Measurements from ENCODE around the gene MEIS2.

Gene MEIS2

GRCh38 chr15:36894075-36894474, 206.3 kb downstream of the MEIS2 start:
- H3K27ac ChIP-seq (ENCODE audit: extremely low read depth, low read depth, low read length) = no peak overlapping the region
- H3K4me3 ChIP-seq (ENCODE audit: low read depth, low read length) = no peak overlapping the region
- H3K36me3 ChIP-seq (ENCODE audit: control insufficient read depth in 2 of 2, insufficient read depth in 1 of 2, low read length in 2 of 2) = peaks cover 0 to 16% of the 10 kb centered on the region in 2 experiments; a peak in 1 of 3 replicates
- no peaks in the 10 kb centered on the region for H3K9me3 ChIP-seq (ENCODE audit: control insufficient read depth, insufficient read depth, low read depth, low read length)
- ChIA-PET CTCF (no interaction called here), POLR2A (no interaction called here)
- TF ChIP-seq ZNF211 (tag by site-specific recombination; IDR thresholded peaks at IDR 0.05; ENCODE audit: low read depth) (no peak), ZNF132 (tag by site-specific recombination; IDR thresholded peaks at IDR 0.05; ENCODE audit: borderline replicate concordance) (no peak), ZNF223 (tag by site-specific recombination; IDR thresholded peaks at IDR 0.05) (no peak), ZNF140 (tag by site-specific recombination; IDR thresholded peaks at IDR 0.05) (no peak), ZNF830 (tag by site-specific recombination; IDR thresholded peaks at IDR 0.05; ENCODE audit: low read depth) (no peak), ZNF157 (tag by site-specific recombination; IDR thresholded peaks at IDR 0.05) (no peak), HOXD13 (CRISPR knock-in tag; IDR thresholded peaks at IDR 0.05; ENCODE audit: borderline replicate concordance) (no peak), ZNF701 (tag by site-specific recombination; IDR thresholded peaks at IDR 0.05) (no peak), ZNF549 (tag by site-specific recombination; IDR thresholded peaks at IDR 0.05) (no peak), ZNF280C (tag by site-specific recombination; IDR thresholded peaks at IDR 0.05) (no peak), MEIS1 (CRISPR knock-in tag; IDR thresholded peaks at IDR 0.05; ENCODE audit: borderline replicate concordance) (no peak), ZNF560 (tag by site-specific recombination; IDR thresholded peaks at IDR 0.05; ENCODE audit: borderline replicate concordance) (no peak), ZFP41 (tag by site-specific recombination; IDR thresholded peaks at IDR 0.05; ENCODE audit: borderline replicate concordance) (no peak), ZNF416 (tag by site-specific recombination; IDR thresholded peaks at IDR 0.05) (no peak), ZNF777 (tag by site-specific recombination; IDR thresholded peaks at IDR 0.05; ENCODE audit: borderline replicate concordance) (no peak), ZBTB21 (tag by site-specific recombination; IDR thresholded peaks at IDR 0.05) (no peak)
- TF ChIP-seq, protein P1, sequence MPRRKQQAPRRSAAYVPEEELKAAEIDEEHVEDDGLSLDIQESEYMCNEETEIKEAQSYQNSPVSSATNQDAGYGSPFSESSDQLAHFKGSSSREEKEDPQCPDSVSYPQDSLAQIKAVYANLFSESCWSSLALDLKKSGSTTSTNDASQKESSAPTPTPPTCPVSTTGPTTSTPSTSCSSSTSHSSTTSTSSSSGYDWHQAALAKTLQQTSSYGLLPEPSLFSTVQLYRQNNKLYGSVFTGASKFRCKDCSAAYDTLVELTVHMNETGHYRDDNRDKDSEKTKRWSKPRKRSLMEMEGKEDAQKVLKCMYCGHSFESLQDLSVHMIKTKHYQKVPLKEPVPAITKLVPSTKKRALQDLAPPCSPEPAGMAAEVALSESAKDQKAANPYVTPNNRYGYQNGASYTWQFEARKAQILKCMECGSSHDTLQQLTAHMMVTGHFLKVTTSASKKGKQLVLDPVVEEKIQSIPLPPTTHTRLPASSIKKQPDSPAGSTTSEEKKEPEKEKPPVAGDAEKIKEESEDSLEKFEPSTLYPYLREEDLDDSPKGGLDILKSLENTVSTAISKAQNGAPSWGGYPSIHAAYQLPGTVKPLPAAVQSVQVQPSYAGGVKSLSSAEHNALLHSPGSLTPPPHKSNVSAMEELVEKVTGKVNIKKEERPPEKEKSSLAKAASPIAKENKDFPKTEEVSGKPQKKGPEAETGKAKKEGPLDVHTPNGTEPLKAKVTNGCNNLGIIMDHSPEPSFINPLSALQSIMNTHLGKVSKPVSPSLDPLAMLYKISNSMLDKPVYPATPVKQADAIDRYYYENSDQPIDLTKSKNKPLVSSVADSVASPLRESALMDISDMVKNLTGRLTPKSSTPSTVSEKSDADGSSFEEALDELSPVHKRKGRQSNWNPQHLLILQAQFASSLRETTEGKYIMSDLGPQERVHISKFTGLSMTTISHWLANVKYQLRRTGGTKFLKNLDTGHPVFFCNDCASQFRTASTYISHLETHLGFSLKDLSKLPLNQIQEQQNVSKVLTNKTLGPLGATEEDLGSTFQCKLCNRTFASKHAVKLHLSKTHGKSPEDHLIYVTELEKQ (tag by site-specific recombination; IDR thresholded peaks at IDR 0.05; ENCODE audit: borderline replicate concordance) = no peak
- TF ChIP-seq, protein P2, sequence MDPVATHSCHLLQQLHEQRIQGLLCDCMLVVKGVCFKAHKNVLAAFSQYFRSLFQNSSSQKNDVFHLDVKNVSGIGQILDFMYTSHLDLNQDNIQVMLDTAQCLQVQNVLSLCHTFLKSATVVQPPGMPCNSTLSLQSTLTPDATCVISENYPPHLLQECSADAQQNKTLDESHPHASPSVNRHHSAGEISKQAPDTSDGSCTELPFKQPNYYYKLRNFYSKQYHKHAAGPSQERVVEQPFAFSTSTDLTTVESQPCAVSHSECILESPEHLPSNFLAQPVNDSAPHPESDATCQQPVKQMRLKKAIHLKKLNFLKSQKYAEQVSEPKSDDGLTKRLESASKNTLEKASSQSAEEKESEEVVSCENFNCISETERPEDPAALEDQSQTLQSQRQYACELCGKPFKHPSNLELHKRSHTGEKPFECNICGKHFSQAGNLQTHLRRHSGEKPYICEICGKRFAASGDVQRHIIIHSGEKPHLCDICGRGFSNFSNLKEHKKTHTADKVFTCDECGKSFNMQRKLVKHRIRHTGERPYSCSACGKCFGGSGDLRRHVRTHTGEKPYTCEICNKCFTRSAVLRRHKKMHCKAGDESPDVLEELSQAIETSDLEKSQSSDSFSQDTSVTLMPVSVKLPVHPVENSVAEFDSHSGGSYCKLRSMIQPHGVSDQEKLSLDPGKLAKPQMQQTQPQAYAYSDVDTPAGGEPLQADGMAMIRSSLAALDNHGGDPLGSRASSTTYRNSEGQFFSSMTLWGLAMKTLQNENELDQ (tag by site-specific recombination; IDR thresholded peaks at IDR 0.05; ENCODE audit: low read depth) = no peak
- H3K4me1 ChIP-seq (ENCODE audit: control insufficient read depth, insufficient read depth, low read length) = peaks cover 11% of the 10 kb centered on the region

DNA sequence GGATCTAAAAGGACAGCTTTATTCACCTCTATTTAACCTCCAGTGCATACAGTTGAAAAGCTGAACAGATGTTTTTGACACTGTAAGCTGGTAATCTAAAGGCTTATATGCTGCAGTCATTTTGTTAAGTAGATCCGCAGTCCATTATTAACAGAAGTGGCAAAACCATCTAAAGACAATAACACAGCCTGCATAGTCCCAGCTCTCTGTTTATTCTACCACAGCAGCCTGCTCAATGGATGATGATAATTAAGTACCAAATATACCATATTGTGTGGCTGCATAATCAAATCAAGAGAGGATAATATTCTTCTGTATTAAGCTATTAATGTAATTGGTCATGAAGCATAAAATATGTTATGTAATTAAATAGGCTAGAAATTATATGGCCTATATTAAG, 207.1 kb downstream of the MEIS2 start:
- Histone ChIP-seq H3K27ac (ENCODE audit: extremely low read depth, low read depth, low read length) (no peak overlapping the region), H3K36me3 (ENCODE audit: control insufficient read depth in 2 of 2, insufficient read depth in 1 of 2, low read length in 2 of 2) (peaks cover 0 to 16% of the 10 kb centered on the region in 2 experiments; a peak in 1 of 3 replicates), H3K4me1 (ENCODE audit: control insufficient read depth, insufficient read depth, low read length) (peaks cover 7% of the 10 kb centered on the region), H3K9me3 (ENCODE audit: control insufficient read depth, insufficient read depth, low read depth, low read length) (no peaks in the 10 kb centered on the region), H3K4me3 (ENCODE audit: low read depth, low read length) (no peak overlapping the region)
- POLR2A ChIA-PET = no interaction called here
- CTCF ChIA-PET = interaction anchor here (0.6 kb wide), 1 partner anchor 302 kb away, joined by 4 read pairs; no protein-coding TSS in a partner anchor
- TF ChIP-seq YY2 (tag by site-specific recombination; IDR thresholded peaks at IDR 0.05) (no peak), SP2 (tag by site-specific recombination; IDR thresholded peaks at IDR 0.05) (no peak), ZNF843 (tag by site-specific recombination; IDR thresholded peaks at IDR 0.05) (no peak)
- TF ChIP-seq, protein P3, sequence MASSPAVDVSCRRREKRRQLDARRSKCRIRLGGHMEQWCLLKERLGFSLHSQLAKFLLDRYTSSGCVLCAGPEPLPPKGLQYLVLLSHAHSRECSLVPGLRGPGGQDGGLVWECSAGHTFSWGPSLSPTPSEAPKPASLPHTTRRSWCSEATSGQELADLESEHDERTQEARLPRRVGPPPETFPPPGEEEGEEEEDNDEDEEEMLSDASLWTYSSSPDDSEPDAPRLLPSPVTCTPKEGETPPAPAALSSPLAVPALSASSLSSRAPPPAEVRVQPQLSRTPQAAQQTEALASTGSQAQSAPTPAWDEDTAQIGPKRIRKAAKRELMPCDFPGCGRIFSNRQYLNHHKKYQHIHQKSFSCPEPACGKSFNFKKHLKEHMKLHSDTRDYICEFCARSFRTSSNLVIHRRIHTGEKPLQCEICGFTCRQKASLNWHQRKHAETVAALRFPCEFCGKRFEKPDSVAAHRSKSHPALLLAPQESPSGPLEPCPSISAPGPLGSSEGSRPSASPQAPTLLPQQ (tag by site-specific recombination; IDR thresholded peaks at IDR 0.05) = no peak

All from HEK293 (cell line).